Mesothelial cell of epicardium (in vitro differentiated cells): Measurements from ENCODE around the gene OR4D9. TPM values are rescaled to one million over a fixed set of nuclear protein-coding genes. Genes with fewer than 3 reads are reported as not detected.

Source experiments
- DNase-seq, 2 experiments: peaks; one replicate each; pipeline ENCODE4 v3.0.0; 2021; ENCODE audit warnings: low spot score in 2 of 2; ENCODE audit not compliant: unreplicated experiment in 2 of 2
- H3K27ac Mint-ChIP-seq: 2 replicates; pipeline ENCODE4 v1.8.0; 2021; ENCODE audit warnings: mixed read lengths
- H3K27me3 Mint-ChIP-seq: 2 replicates; pipeline ENCODE4 v1.8.0; 2021; ENCODE audit warnings: low read depth, mixed read lengths
- H3K36me3 Mint-ChIP-seq: 2 replicates; pipeline ENCODE4 v1.8.0; 2021; ENCODE audit warnings: mixed read lengths
- H3K4me1 Mint-ChIP-seq: 2 replicates; pipeline ENCODE4 v1.8.0; 2021; ENCODE audit warnings: mixed read lengths
- H3K4me3 Mint-ChIP-seq: 2 replicates; pipeline ENCODE4 v1.8.0; 2021; ENCODE audit warnings: mild to moderate bottlenecking, moderate library complexity, mixed read lengths
- H3K9me3 Mint-ChIP-seq: 2 replicates; pipeline ENCODE4 v1.8.0; 2021; ENCODE audit warnings: mixed read lengths
- total RNA-seq: library from RNA; stranded (reverse); gene quantifications from 3 replicates; pipeline ENCODE4 v1.2.1, GENCODE V29; 2021
- TF ChIP-seq, protein P1 (sequence below): fragments of 200-600 bp; sonication (generic); IDR thresholded peaks from one replicate; pipeline ENCODE4 v1.5.0; 2021; ENCODE audit warnings: antibody characterized with exemption; ENCODE audit not compliant: unreplicated experiment

Gene OR4D9
- total RNA-seq, result not detected in 3 replicates

DNA sequence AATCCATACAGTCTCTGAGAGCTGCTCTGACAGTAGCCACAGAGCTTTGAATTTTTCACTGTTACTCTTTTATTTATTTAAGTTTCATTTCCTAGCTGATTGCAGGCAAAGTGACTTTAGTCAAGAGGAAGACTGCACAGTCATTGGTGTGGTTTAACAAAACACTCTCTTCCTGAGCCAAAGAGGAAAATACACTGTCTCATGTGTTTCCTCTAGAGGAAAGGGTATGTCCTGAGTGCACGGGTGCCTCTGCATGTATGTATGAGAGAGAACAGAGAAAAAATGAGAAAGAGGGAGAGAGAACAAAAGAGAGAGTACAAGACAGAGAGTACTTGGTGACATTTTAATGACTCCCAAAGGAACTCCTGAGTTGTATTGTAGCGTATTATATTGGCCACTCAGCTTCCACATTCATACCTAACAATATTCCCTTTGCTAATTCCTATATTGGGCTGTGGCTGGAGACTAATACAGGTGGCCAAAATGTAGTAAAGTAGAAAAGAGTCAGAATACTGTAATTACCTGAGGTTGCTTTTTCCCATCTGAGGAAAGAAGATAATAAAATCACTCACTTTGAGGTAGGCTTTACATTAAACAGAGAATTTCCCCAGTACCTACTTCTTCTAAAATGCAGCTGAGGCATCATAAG is at the start of gene OR4D9:
TSS of gene OR4D9 (plus strand) at position 599 of the 649 bp plus-strand sequence. CDS start 3,374 bp downstream, outside the sequence.
- no peak for DNase-seq
- Mint-ChIP-seq H3K27ac (no peak within 1 kb of the TSS), H3K4me3 (no peak within 1 kb of the TSS), H3K9me3 (no peaks in the 10 kb centered on the region), H3K36me3 (no peaks in the 10 kb centered on the region), H3K4me1 (no peaks in the 10 kb centered on the region), H3K27me3 (peaks cover 31% of the 10 kb centered on the region)
- TF ChIP-seq, protein P1, sequence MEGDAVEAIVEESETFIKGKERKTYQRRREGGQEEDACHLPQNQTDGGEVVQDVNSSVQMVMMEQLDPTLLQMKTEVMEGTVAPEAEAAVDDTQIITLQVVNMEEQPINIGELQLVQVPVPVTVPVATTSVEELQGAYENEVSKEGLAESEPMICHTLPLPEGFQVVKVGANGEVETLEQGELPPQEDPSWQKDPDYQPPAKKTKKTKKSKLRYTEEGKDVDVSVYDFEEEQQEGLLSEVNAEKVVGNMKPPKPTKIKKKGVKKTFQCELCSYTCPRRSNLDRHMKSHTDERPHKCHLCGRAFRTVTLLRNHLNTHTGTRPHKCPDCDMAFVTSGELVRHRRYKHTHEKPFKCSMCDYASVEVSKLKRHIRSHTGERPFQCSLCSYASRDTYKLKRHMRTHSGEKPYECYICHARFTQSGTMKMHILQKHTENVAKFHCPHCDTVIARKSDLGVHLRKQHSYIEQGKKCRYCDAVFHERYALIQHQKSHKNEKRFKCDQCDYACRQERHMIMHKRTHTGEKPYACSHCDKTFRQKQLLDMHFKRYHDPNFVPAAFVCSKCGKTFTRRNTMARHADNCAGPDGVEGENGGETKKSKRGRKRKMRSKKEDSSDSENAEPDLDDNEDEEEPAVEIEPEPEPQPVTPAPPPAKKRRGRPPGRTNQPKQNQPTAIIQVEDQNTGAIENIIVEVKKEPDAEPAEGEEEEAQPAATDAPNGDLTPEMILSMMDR, result no peak

DNA sequence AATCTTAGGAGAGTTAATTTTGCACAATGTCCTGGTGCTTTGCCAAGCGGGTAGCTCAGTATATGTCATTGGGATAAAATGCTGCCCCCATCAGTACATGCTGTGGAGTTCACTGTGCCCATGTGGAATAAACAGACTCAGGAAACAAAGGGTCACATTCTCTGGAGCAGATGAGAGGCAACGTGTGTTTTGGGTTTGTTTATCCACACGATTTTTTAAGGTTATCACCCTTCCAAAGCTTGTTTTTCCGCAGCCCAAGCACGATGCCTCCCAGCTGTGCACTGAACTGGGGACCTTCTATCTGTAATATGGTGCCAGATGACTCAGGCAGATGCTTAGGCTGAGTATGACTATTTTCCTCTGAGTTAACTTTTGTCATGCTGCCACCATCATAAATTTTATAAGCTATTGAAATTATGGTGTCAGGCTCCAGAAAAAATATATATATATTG is 48.1 kb upstream of the OR4D9 start:
- no peaks in the 10 kb centered on the region for H3K27me3 Mint-ChIP-seq
- TF ChIP-seq, protein P1, result no peak
- no peak for DNase-seq
- no peak overlapping the region for H3K27ac Mint-ChIP-seq
- H3K4me3 Mint-ChIP-seq, result no peak overlapping the region
- no peaks in the 10 kb centered on the region for H3K36me3 Mint-ChIP-seq
- H3K4me1 Mint-ChIP-seq, result no peaks in the 10 kb centered on the region
- peaks cover 4% of the 10 kb centered on the region for H3K9me3 Mint-ChIP-seq

DNA sequence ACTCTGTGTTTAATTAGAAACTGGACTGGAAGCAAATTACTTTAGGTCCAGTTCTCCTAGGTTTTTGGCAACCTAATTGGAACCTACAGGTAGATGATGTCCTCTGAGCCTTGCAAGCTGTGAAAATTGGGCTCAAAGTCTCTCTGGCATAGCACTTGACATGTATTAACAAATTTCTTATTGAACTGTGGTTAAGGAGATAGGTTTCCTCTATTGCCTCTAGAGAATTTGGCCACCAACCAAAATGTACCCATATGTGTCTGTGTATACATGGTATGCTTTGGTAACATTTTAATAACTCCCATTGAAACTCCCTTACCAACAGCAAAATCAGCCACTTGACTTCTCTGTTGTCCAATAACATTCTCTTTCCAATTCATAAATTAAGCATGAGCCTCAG is 38.3 kb upstream of the OR4D9 start, which contains the start of gene OR4D10:
TSS of gene OR4D10 (plus strand) at position 301 of the 400 bp plus-strand sequence. CDS start 4,115 bp downstream, outside the sequence.
- Mint-ChIP-seq H3K9me3 (no peaks in the 10 kb centered on the region), H3K4me1 (no peaks in the 10 kb centered on the region), H3K4me3 (no peak within 1 kb of the TSS), H3K27ac (no peak within 1 kb of the TSS), H3K36me3 (no peaks in the 10 kb centered on the region), H3K27me3 (peaks cover 13% of the 10 kb centered on the region)
- DNase-seq, result no peak
- TF ChIP-seq, protein P1, result no peak

DNA sequence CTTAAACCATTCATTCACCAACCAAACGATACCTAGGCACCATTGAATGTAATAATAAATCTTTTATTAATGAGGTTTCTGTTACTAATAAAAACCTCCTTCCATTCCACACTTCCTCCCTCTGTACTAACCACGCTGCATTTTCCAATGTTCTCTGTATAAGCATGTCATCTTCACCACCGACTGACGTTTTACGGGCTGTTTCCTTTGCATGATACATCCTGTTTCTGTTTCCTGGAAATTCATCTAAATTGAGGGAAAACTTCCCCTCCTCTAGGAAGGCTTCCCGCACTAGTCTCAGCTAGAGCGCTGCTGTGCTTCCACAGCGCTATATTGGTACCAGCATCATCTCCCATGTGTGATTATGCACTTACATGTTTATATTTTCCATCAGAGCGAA is 36.2 kb upstream of the OR4D9 start:
- H3K36me3 Mint-ChIP-seq, result no peaks in the 10 kb centered on the region

DNA sequence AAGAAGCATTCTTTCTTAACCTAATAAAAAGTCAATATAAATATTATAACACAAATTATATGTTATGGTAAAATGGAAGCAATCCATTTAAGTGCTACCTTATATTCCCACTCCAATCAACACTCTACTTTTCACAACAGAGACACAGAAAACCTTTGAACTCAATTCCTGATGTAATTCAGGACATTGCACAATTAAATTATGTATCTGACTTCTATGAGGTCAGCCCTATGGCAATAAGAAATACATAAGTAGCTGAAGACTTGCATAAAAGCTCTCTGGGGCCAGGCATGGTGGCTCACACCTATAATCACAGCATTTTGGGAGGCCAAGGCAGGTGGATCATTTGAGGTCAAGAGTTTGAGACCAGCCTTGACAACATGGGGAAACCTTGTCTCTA is 31.4 kb upstream of the OR4D9 start:
- TF ChIP-seq, protein P1, result no peak
- no peak overlapping the region for H3K4me3 Mint-ChIP-seq
- H3K27ac Mint-ChIP-seq, result no peak overlapping the region
- no peaks in the 10 kb centered on the region for H3K4me1 Mint-ChIP-seq
- peaks cover 14% of the 10 kb centered on the region for H3K27me3 Mint-ChIP-seq
- no peak for DNase-seq
- H3K36me3 Mint-ChIP-seq, result no peaks in the 10 kb centered on the region
- H3K9me3 Mint-ChIP-seq, result no peaks in the 10 kb centered on the region

More for the DNA sequence above, 36.2 kb upstream of the OR4D9 start:
- Mint-ChIP-seq H3K9me3 (no peaks in the 10 kb centered on the region), H3K27ac (no peak overlapping the region), H3K4me1 (no peaks in the 10 kb centered on the region), H3K4me3 (no peak overlapping the region), H3K27me3 (peaks cover 17% of the 10 kb centered on the region)
- TF ChIP-seq, protein P1, result no peak
- no peak for DNase-seq
